Endothelial cell of umbilical vein (primary cell): Measurements from ENCODE around the gene TMEM35B. TPM values are rescaled to one million over a fixed set of nuclear protein-coding genes. Genes with fewer than 3 reads are reported as not detected.

Source experiments
- BruUV-seq: library from RNA; stranded (reverse); fragments of 400-500 nt; replicated peaks from 2 replicates; lab custom pipeline; 2021; lab: Mats Ljungman, UMichigan
- CTCF ChIA-PET: fragments of 300-600, 350-600 bp; sonication (Branson Sonifier 250); formaldehyde crosslinking; loops from one replicate; lab custom pipeline; 2021; ENCODE audit warnings: antibody characterized with exemption, inconsistent platforms; lab: Charles Lee
- POLR2A ChIA-PET: fragments of 300-600, 350-600 bp; sonication (Branson Sonifier 250); formaldehyde crosslinking; loops from one replicate; lab custom pipeline; 2021; ENCODE audit warnings: antibody characterized with exemption, inconsistent platforms; lab: Charles Lee
- DNase-seq: peaks from one replicate; pipeline ENCODE4 v3.0.0-alpha.2; 2011; ENCODE audit warnings: low read depth, low spot score
- FAIRE-seq: peaks from 2 replicates; lab custom pipeline; 2011; peaks lifted over from hg19 to GRCh38; lab: Jason Lieb, UNC
- H2AFZ ChIP-seq: 2 replicates; pipeline ENCODE4 v1.6.0; 2012; ENCODE audit warnings: low read depth, low read length, control low read depth, inconsistent platforms
- H3K27ac ChIP-seq: 2 replicates; pipeline ENCODE4 v1.5.1; 2011; ENCODE audit warnings: low read depth, mild to moderate bottlenecking, control low read depth, low read length, moderate library complexity; ENCODE audit not compliant: insufficient read depth
- H3K27me3 ChIP-seq, 2 experiments: 2 replicates each; pipeline versions ENCODE4 v1.6.0 to v1.6.1; 2011; ENCODE audit warnings: low read length in 2 of 2, mixed read lengths in 1 of 2; ENCODE audit not compliant: control insufficient read depth in 2 of 2, insufficient read depth in 2 of 2
- H3K36me3 ChIP-seq, 2 experiments: 2 replicates in 1 of 2; 3 replicates in 1 of 2; pipeline ENCODE4 v1.5.1; 2011; ENCODE audit warnings: low read length in 2 of 2, mild to moderate bottlenecking in 1 of 2, moderate library complexity in 1 of 2; ENCODE audit not compliant: control insufficient read depth in 2 of 2, insufficient read depth in 2 of 2; ENCODE audit errors: extremely low read depth in 1 of 2
- H3K4me1 ChIP-seq: 3 replicates; pipeline ENCODE4 v1.5.1; 2011; ENCODE audit warnings: mild to moderate bottlenecking, low read length; ENCODE audit not compliant: control insufficient read depth, insufficient read depth; ENCODE audit errors: extremely low read depth
- H3K4me2 ChIP-seq: 2 replicates; pipeline ENCODE4 v1.6.1; 2011; ENCODE audit warnings: low read length, control low read depth, mixed read lengths; ENCODE audit not compliant: insufficient read depth
- H3K4me3 ChIP-seq, 3 experiments: fragments of 200-600 bp in 1 of 3; sonication (generic), shearing (Covaris generic) in 1 of 3; replicated peaks in 1 of 3; 2 replicates each; pipeline ENCODE4 v1.5.1; 2011 to 2016; ENCODE audit warnings: control low read depth in 3 of 3, low read length in 3 of 3, mild to moderate bottlenecking in 2 of 3, inconsistent platforms in 1 of 3, low read depth in 1 of 3, moderate library complexity in 1 of 3; ENCODE audit not compliant: insufficient read depth in 1 of 3
- H3K79me2 ChIP-seq: 2 replicates; pipeline ENCODE4 v1.6.0; 2012; ENCODE audit warnings: low read length, inconsistent platforms; ENCODE audit not compliant: control insufficient read depth, insufficient read depth
- H3K9ac ChIP-seq: replicated peaks from 2 replicates; pipeline ENCODE3; 2011; ENCODE audit warnings: low read length, control low read depth; ENCODE audit not compliant: insufficient read depth; ENCODE audit errors: extremely low read depth
- H3K9me1 ChIP-seq: replicated peaks from 3 replicates; pipeline ENCODE4 v1.6.0; 2011; ENCODE audit warnings: mild to moderate bottlenecking, low read length; ENCODE audit not compliant: control insufficient read depth, insufficient read depth; ENCODE audit errors: extremely low read depth
- H3K9me3 ChIP-seq: replicated peaks from 2 replicates; pipeline ENCODE4 v1.5.1; 2012; ENCODE audit warnings: low read length, inconsistent platforms; ENCODE audit not compliant: control insufficient read depth, insufficient read depth
- H4K20me1 ChIP-seq: replicated peaks from 2 replicates; pipeline ENCODE3; 2011; ENCODE audit warnings: mild to moderate bottlenecking, low read length; ENCODE audit not compliant: control insufficient read depth, insufficient read depth; ENCODE audit errors: extremely low read depth
- EZH2 ChIP-seq: IDR thresholded peaks from 2 replicates; pipeline ENCODE4 v1.6.1; 2012; ENCODE audit warnings: borderline replicate concordance, low read depth, mild to moderate bottlenecking, moderate library complexity, low read length, inconsistent platforms; ENCODE audit not compliant: severe bottlenecking
- FOS ChIP-seq: IDR thresholded peaks from 2 replicates; pipeline ENCODE4 v1.6.1; 2011; ENCODE audit warnings: mild to moderate bottlenecking, low read length, moderate library complexity, borderline replicate concordance; ENCODE audit not compliant: insufficient read depth
- GATA2 ChIP-seq: IDR thresholded peaks from 2 replicates; pipeline ENCODE4 v1.7.0; 2011; ENCODE audit warnings: low read depth, mild to moderate bottlenecking, moderate library complexity, mixed read lengths, low read length; ENCODE audit not compliant: insufficient read length, insufficient read depth
- JUN ChIP-seq: IDR thresholded peaks from 2 replicates; pipeline ENCODE4 v1.6.1; 2011; ENCODE audit warnings: borderline replicate concordance, low read depth; ENCODE audit not compliant: insufficient read length, insufficient read depth
- MYC ChIP-seq: IDR thresholded peaks from one replicate; pipeline ENCODE4 v1.6.1; 2011; ENCODE audit warnings: mild to moderate bottlenecking, low read depth, low read length
- POLR2A ChIP-seq: IDR thresholded peaks from 2 replicates; pipeline ENCODE4 v1.6.1; 2012; ENCODE audit warnings: low read depth, mild to moderate bottlenecking, control low read depth, low read length
- POLR2AphosphoS5 ChIP-seq: IDR thresholded peaks from 2 replicates; pipeline ENCODE4 v1.6.1; 2012; ENCODE audit warnings: low read depth, mild to moderate bottlenecking, control low read depth, low read length, moderate library complexity; ENCODE audit not compliant: insufficient read depth
- dilution Hi-C: fragments of 300-500 bp; cut with MboI; formaldehyde crosslinking; loops from one replicate; pipeline ENCODE4 v1.15.0; 2019; ENCODE audit warnings: low sequenced_read_pairs; ENCODE audit not compliant: extremely low pct_ligation_motif_present
- intact Hi-C: fragments of 100-400 bp; cut with micrococcal nuclease; formaldehyde crosslinking; loops from one replicate; pipeline ENCODE4 v1.10.0; 2022
- polyA plus RNA-seq, 4 experiments: library from polyadenylated mRNA; depleted of rRNA in 3 of 4; stranded (reverse) in 3 of 4; unstranded in 1 of 4; fragments of >200 nt; gene quantifications; 2 replicates each; pipeline versions ENCODE4 v1.2.1 to v1.2.3, GENCODE V29; 2011 to 2012; ENCODE audit warnings: missing spikeins in 1 of 4
- total RNA-seq: library from RNA; stranded (reverse); gene quantifications from 2 replicates; pipeline ENCODE4 v1.2.3, GENCODE V29; 2021
- TF ChIP-seq, protein P1 (sequence below): IDR thresholded peaks from 2 replicates; pipeline ENCODE4 v1.6.1; 2011; ENCODE audit not compliant: insufficient read depth, insufficient read length
- TF ChIP-seq, protein P2 (sequence below), 2 donors: IDR thresholded peaks; 1 replicate in 1 of 2; 2 replicates in 1 of 2; pipeline ENCODE4 v1.5.1; 2011; ENCODE audit warnings: low read length in 2 of 2, mild to moderate bottlenecking in 2 of 2, moderate library complexity in 2 of 2, control low read depth in 1 of 2, inconsistent platforms in 1 of 2, low read depth in 1 of 2; ENCODE audit not compliant: insufficient read depth in 1 of 2; ENCODE audit errors: extremely low read depth in 1 of 2

The TMEM35B gene
- total and polyA plus RNA-seq, 2 donors (not counting 3 experiments of a cell fraction or from before 2014, with no cell fraction given): 18.7 to 46.2 TPM

DNA sequence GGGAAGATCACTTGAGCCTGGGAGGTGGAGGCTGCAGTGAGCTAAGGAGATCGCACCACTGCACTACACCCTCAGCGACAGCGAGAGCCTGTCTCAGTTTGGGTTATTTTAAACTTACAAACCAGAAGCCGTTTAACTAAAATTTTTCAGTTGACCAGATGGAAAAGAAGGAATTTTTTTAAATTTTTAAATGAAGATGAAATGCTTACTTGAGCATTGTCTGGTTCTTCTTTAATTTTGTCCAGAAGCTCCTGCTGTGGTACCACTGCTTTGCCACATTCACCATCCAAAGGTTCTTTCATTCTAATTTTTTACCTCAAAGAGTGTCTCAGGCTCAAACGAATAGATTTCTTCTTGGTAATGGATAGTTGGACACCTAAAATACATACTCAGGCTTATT is 45.2 kb upstream of the TMEM35B start:
- Histone ChIP-seq H3K9me3 (no peaks in the 10 kb centered on the region), H2AFZ (no peak overlapping the region), H3K4me1 (peaks cover 9% of the 10 kb centered on the region), H3K27me3 (no peaks in the 10 kb centered on the region), H3K4me2 (peak overlapping the region; percentile 98), H4K20me1 (no peaks in the 10 kb centered on the region), H3K79me2 (peaks cover 16% of the 10 kb centered on the region), H3K4me3 (peak overlapping the region; percentile 79 to 96 (median 85)), H3K9me1 (no peaks in the 10 kb centered on the region), H3K36me3 (peaks cover 0 to 2% of the 10 kb centered on the region in 2 experiments), H3K27ac (peak overlapping the region; percentile 69), H3K9ac (peak overlapping the region; percentile 96)
- peak; percentile 4 for DNase-seq
- CTCF ChIA-PET: interaction anchor here (1.2 to 3.0 kb wide), 4 partner anchors 43 to 55 kb away, joined by 3 to 9 read pairs (median 6); partner anchors contain the start of genes TMEM35B and ZMYM1
- dilution Hi-C loops: no loop called here
- no TSS peak for BruUV-seq
- no peak for TF ChIP-seq POLR2A
- TF ChIP-seq FOS: no peak
- TF ChIP-seq, protein P1, sequence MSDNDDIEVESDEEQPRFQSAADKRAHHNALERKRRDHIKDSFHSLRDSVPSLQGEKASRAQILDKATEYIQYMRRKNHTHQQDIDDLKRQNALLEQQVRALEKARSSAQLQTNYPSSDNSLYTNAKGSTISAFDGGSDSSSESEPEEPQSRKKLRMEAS: no peak
- no peak for TF ChIP-seq POLR2AphosphoS5
- no peak for TF ChIP-seq MYC
- TF ChIP-seq JUN: no peak
- TF ChIP-seq EZH2: no peak
- no peak for TF ChIP-seq GATA2
- TF ChIP-seq, protein P2, sequence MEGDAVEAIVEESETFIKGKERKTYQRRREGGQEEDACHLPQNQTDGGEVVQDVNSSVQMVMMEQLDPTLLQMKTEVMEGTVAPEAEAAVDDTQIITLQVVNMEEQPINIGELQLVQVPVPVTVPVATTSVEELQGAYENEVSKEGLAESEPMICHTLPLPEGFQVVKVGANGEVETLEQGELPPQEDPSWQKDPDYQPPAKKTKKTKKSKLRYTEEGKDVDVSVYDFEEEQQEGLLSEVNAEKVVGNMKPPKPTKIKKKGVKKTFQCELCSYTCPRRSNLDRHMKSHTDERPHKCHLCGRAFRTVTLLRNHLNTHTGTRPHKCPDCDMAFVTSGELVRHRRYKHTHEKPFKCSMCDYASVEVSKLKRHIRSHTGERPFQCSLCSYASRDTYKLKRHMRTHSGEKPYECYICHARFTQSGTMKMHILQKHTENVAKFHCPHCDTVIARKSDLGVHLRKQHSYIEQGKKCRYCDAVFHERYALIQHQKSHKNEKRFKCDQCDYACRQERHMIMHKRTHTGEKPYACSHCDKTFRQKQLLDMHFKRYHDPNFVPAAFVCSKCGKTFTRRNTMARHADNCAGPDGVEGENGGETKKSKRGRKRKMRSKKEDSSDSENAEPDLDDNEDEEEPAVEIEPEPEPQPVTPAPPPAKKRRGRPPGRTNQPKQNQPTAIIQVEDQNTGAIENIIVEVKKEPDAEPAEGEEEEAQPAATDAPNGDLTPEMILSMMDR (IDR thresholded peaks at IDR 0.05; ENCODE audit: extremely low read depth in 1 of 2, insufficient read depth in 1 of 2, low read depth in 1 of 2, low read length in 2 of 2): no peak
- intact Hi-C loops: loop anchor here (2.0 to 5.0 kb wide), 5 partner anchors 32 to 178 kb away; partner anchors contain the start of gene SFPQ
- FAIRE-seq: no peak
- POLR2A ChIA-PET: interaction anchor here (0.6 to 1.8 kb wide), 6 partner anchors 11 to 87 kb away, joined by 3 to 10 read pairs (median 4); partner anchors contain the start of genes TMEM35B and ZMYM1
